ENCODE measurements around the gene PTGR2. TPM values are rescaled to one million over a fixed set of nuclear protein-coding genes. Genes with fewer than 3 reads are reported as not detected.

Gene PTGR2
- total RNA-seq, 1 experiment from 2014 or later, result 6.7 TPM

DNA sequence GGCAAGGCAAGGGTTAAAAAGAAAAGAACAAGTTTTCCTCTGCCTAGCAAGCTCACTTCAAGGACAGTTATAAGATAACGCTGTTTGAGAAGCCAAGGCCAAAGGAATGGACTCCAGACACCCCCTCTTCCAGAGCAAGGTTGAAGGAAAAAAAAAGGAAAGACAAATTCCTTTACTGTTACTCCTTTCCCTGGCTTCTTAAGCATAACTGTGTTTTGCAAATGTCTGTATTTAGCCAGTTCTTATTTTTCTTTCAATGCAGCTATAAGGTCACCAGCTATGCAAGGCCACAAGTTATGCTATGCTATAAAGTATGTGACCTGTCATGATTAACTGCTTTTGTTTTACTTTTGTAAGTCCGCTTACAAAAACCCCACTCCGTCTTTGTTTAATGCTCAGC, 61.6 kb downstream of the PTGR2 start:
- WGBS (ENCODE audit: extremely low coverage, insufficient read length, low lambda C conversion rate), result no CpG with 5 or more reads among the region's 3 CpGs

More for the DNA sequence above, 61.6 kb downstream of the PTGR2 start:
- H3K79me1 ChIP-seq (ENCODE audit: insufficient read depth, low read depth, low read length, poor library complexity, severe bottlenecking), result peaks cover 3% of the 10 kb centered on the region
- no peak overlapping the region for H4K8ac ChIP-seq (replicated peaks; ENCODE audit: insufficient read length, low read depth, low read length)
- no peak overlapping the region for H3K23ac ChIP-seq (ENCODE audit: insufficient read length, low read depth, low read length)
- no peak overlapping the region for H2BK12ac ChIP-seq (ENCODE audit: insufficient read length, low read depth, low read length)
- Mint-ChIP-seq H3K4me1 (no peaks in the 10 kb centered on the region), H3K36me3 (ENCODE audit: insufficient read depth in 1 of 3, low read depth in 3 of 3) (peaks cover 31 to 63% (median 48%) of the 10 kb centered on the region in 3 experiments), H3K4me3 (no peak overlapping the region), H3K27me3 (ENCODE audit: low read depth) (no peaks in the 10 kb centered on the region), H3K9me3 (peaks cover 3 to 4% of the 10 kb centered on the region in 2 experiments; a peak in 2 of 5 replicates), H3K27ac (0 out of 7 replicates have a peak overlapping the region, but pooled peaks of 1 of the 3 experiments have one; percentile 51)
- no peaks in the 10 kb centered on the region for H3K27me3 ChIP-seq (ENCODE audit: insufficient read depth, low read length)
- H4K20me1 ChIP-seq (ENCODE audit: control insufficient read depth, insufficient read depth, insufficient read length), result no peaks in the 10 kb centered on the region
- H3K56ac ChIP-seq (ENCODE audit: insufficient read length, low read depth, low read length), result no peak overlapping the region
- no peak overlapping the region for H2BK5ac ChIP-seq (ENCODE audit: insufficient read length, low read length)
- H3K4ac ChIP-seq (ENCODE audit: low read depth, low read length), result no peak overlapping the region
- TF ChIP-seq, protein P1, sequence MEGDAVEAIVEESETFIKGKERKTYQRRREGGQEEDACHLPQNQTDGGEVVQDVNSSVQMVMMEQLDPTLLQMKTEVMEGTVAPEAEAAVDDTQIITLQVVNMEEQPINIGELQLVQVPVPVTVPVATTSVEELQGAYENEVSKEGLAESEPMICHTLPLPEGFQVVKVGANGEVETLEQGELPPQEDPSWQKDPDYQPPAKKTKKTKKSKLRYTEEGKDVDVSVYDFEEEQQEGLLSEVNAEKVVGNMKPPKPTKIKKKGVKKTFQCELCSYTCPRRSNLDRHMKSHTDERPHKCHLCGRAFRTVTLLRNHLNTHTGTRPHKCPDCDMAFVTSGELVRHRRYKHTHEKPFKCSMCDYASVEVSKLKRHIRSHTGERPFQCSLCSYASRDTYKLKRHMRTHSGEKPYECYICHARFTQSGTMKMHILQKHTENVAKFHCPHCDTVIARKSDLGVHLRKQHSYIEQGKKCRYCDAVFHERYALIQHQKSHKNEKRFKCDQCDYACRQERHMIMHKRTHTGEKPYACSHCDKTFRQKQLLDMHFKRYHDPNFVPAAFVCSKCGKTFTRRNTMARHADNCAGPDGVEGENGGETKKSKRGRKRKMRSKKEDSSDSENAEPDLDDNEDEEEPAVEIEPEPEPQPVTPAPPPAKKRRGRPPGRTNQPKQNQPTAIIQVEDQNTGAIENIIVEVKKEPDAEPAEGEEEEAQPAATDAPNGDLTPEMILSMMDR (conservative IDR thresholded peaks at IDR 0.05), result no peak
- H2BK120ac ChIP-seq (ENCODE audit: low read depth, low read length, poor library complexity, severe bottlenecking), result no peak overlapping the region
- no peak for DNase-seq
- no peak overlapping the region for H3T11ph ChIP-seq (ENCODE audit: low read length)
- H2AK5ac ChIP-seq (ENCODE audit: insufficient read length, low read length), result no peak overlapping the region
- H3K27ac ChIP-seq (ENCODE audit: insufficient read length, low read depth, low read length), result no peak overlapping the region
- no peak overlapping the region for H2BK20ac ChIP-seq (ENCODE audit: low read depth, low read length, poor library complexity, severe bottlenecking)
- H4K91ac ChIP-seq (ENCODE audit: insufficient read length, low read depth, low read length), result no peak overlapping the region
- H2BK15ac ChIP-seq (ENCODE audit: low read depth, low read length), result no peak overlapping the region
- H2AFZ ChIP-seq (ENCODE audit: low read length), result no peak overlapping the region
- no peak overlapping the region for H3K9ac ChIP-seq (ENCODE audit: extremely low read depth, insufficient read length, low read length)
- no peak overlapping the region for H3K18ac ChIP-seq (ENCODE audit: insufficient read length, low read depth, low read length)
- no peaks in the 10 kb centered on the region for H3K9me3 ChIP-seq (ENCODE audit: control insufficient read depth, low read depth, low read length)
- no peak overlapping the region for H3K14ac ChIP-seq (ENCODE audit: insufficient read depth, low read length)
- no peaks in the 10 kb centered on the region for H3K4me1 ChIP-seq (ENCODE audit: insufficient read depth, low read length)
- H4K5ac ChIP-seq (ENCODE audit: insufficient read length, low read depth, low read length), result no peak overlapping the region
- H3K23me2 ChIP-seq (ENCODE audit: insufficient read length, low read depth, low read length, poor library complexity, severe bottlenecking), result no peaks in the 10 kb centered on the region
- no peak overlapping the region for H3K4me2 ChIP-seq (ENCODE audit: insufficient read depth, insufficient read length, low read length)
- H3K79me2 ChIP-seq (ENCODE audit: insufficient read depth, low read length), result no peaks in the 10 kb centered on the region; the same call in 1 of the 2 replicates
